NCI-H2196 treated with DMSO at 0.1 percent for 48 hours (cell line): ENCODE results near the gene OLFM1.
"Not testable (repeated sequence)": the region's sequence is repeated elsewhere in the genome, so short reads cannot be mapped to it uniquely, and the experiment has no call there.

ENCODE experiments used
- DNase-seq: peaks from one replicate; lab custom pipeline; 2025; ENCODE audit not compliant: unreplicated experiment; lab: John Stamatoyannopoulos, UW

The OLFM1 gene

DNA sequence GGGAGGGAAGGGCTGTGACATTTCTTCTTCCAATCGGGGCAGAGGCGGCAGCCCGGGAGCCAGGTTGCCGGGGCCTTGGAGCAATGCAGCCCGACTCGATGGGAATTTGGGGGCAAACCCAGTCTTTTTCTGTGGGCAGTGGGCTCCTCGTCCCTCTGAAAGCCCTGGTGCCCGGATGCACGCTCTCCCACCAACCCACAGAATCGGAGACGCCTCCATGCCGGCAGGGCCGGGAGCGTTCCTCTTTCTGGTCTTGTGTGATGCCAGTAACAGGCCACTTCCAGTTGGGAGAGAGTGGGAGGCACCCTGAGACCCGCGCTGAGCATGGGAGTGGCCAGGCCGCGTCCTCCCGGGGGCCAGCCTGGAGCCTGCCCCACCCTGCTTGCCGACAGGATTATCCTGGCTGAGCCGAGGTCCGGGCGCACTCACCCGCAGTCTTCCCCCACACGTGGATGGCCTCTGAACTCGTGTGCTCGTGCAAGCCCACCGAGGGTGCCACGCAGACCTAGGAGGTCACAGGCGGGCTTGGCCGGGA is 17.8 kb downstream of the OLFM1 start:
- DNase-seq, result no peak

GRCh38 chr9:135105938-135106491 is 18.5 kb downstream of the OLFM1 start:
- DNase-seq, result no peak

GRCh38 chr9:135106551-135107270 is 19.2 kb downstream of the OLFM1 start:
- no peak for DNase-seq

DNA sequence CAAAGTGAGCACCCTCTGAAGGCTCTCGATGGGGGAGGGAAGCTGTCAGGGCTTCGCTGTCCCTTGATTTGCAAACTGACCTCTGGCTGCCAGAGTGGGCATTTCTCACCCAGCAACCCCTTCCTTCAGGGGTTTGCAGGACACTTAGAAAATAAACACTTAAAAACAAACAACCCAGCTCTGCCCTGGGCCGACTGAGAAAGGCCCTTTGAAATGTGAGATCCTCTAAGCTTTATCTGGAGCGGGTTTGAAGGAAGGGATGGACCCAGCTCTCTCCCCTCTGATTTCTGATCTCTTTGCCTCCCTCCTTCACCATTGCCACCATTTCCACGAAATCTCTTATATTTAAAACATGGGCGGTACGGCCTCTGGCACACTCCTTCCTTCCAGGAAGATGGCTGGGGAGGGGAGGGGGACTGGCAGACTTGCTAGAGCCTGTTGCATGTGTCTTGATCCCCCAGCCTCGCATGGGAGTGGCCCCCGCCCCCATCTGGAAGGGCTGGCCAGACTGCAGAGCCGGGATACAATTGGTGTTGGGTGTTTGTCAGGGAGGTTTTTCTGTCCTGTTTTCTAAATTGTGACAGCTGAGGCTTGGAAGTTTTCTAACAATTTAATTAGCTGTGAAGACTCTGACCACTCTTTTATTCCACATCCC is 20.2 kb downstream of the OLFM1 start:
- no peak for DNase-seq

- no peak for DNase-seq
Measured at GRCh38 chr9:135108831-135109510, 21.5 kb downstream of the OLFM1 start.

GRCh38 chr9:135109650-135110049 is 22.2 kb downstream of the OLFM1 start:
- no peak for DNase-seq

DNA sequence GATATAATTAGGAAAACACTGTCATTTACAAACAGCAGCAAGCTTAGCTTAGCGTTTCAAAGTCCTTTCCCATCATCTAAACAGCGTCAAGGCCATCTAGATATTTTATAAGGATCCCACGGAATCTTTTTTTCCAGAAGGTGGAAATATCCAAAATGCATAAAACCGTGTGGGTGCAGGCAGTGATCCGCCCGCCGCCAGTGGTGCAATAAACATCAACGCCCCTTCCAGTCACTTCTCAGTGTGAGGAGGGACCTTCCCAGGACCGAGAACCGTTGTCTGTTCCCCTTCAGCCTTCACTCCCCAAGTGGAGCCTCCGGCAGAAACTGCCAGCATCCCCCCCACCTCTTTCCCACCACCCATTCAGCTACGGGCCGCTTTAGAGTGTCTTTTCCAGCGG is 22.9 kb downstream of the OLFM1 start:
- DNase-seq, result no peak

DNA sequence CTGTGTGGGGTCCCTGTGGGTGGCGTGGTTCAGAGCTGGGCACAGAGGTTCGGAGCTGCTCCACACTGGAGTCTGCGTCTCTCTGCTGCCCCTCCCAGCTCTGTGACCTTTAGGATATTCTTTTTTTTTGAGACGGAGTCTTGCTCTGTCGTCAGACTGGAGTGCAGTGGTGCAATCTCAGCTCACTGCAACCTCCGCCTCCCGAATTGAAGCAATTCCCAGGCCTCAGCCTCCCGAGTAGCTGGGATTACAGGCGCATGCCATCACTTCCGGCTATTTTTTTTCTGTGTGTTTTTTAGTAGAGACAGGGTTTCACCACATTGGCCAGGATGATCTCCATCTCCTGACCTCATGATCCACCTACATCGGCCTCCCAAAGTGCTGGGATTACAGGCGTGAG is 24.1 kb downstream of the OLFM1 start:
- not testable (repeated sequence) for DNase-seq

- no peak for DNase-seq
Measured at GRCh38 chr9:135116371-135116770, 28.9 kb downstream of the OLFM1 start.

DNA sequence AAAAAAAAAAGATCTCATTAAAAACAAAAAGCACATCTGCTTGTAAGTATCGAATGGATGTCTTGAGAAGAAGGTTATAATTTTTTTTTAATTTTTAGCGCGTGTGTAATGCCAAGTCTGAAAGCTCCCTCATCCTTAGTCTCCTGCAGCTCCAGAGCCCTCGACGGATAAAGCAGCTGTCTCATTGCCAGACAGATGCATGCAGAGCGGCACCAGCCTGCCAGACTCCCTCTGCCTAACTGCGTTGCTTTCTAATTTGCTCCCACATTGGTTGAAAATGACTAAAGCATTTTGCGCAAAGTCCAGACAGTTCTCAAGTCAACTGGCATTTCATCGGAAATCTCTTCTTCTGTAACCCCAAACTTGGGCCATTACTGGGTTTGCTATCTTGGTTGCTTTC is 29.4 kb downstream of the OLFM1 start:
- no peak for DNase-seq

- DNase-seq, result no peak
Measured at GRCh38 chr9:135117281-135117680, 29.8 kb downstream of the OLFM1 start.

GRCh38 chr9:135119496-135120064 is 32.1 kb downstream of the OLFM1 start:
- no peak for DNase-seq

GRCh38 chr9:135120249-135120648 is 32.8 kb downstream of the OLFM1 start:
- DNase-seq, result no peak

GRCh38 chr9:135122316-135122715 is 34.8 kb downstream of the OLFM1 start:
- no peak for DNase-seq

- DNase-seq, result no peak
Measured at GRCh38 chr9:135123126-135123772, 35.8 kb downstream of the OLFM1 start.

DNA sequence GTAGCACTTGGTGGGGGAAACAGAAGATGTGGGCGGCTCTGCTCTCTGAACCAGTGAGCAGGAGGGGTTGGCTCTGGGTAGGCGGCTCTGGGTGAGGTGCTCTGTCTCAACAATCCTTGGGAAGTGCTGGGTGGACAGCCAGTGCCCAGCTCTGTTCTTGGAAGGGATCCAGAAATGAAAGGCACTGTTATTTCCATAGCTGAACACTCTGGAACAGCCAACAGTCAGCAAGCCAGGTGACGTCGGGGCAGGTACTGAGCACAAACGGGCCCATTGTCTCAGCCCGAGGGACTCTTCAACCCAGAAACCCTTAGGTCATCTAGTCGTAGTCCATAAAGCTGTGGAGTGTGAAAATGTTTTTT is 36.3 kb downstream of the OLFM1 start:
- no peak for DNase-seq

GRCh38 chr9:135126451-135127187 is 39.2 kb downstream of the OLFM1 start:
- DNase-seq, result peak; percentile 19

- DNase-seq, result no peak
Measured at GRCh38 chr9:135127718-135128670, 40.5 kb downstream of the OLFM1 start.

DNA sequence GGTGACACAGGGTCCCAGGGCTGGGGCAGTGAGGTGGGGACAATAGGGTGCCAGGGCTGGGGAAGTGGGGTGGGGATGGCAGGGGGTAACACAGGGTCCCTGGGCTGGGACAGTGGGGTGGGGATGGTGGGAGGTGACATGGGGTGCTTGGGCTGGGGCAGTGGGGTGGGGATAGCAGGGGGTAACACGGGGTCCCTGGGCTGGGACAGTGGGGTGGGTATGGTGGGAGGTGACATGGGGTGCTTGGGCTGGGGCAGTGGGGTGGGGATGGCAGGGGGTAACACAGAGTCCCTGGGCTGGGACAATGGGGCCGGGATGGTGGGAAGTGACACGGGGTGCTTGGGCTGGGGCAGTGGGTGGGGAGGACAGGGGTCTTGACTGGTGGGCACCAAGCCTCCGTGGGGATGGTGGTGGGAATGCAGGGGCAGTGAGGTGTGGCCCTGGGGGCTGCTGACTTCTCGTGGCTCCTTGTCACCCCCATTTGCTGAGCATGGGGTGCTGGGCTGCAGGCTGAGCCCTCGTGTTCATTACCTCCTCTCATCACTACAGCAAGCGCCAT is 41.7 kb downstream of the OLFM1 start:
- no peak for DNase-seq
